ENCODE measurements around the gene ARHGAP33.

GRCh38 chr19:35792888-35793287 lies 17.5 kb downstream of the ARHGAP33 start:
- TF ChIP-seq RBBP5 (conservative IDR thresholded peaks at IDR 0.05) (no peak), ATF3 (IDR thresholded peaks at IDR 0.05; ENCODE audit: borderline replicate concordance, extremely low read depth, low read depth, low read length) (no peak), MAX (IDR thresholded peaks at IDR 0.05; ENCODE audit: low read depth, low read length) (no peak), SRF (IDR thresholded peaks at IDR 0.05; ENCODE audit: low read depth in 2 of 2, low read length in 2 of 2) (no peak), PKNOX1 (IDR thresholded peaks at IDR 0.05) (no peak), JUNB (IDR thresholded peaks at IDR 0.05) (no peak), IKZF1 (conservative IDR thresholded peaks at IDR 0.05) (no peak)
